CD1c-positive myeloid dendritic cell (primary cell): ENCODE data around the gene ARHGAP15.

Source experiments
- DNase-seq: peaks from one replicate; pipeline ENCODE4 v3.0.0-alpha.2; 2016; ENCODE audit errors: extremely low spot score

ARHGAP15 gene

DNA sequence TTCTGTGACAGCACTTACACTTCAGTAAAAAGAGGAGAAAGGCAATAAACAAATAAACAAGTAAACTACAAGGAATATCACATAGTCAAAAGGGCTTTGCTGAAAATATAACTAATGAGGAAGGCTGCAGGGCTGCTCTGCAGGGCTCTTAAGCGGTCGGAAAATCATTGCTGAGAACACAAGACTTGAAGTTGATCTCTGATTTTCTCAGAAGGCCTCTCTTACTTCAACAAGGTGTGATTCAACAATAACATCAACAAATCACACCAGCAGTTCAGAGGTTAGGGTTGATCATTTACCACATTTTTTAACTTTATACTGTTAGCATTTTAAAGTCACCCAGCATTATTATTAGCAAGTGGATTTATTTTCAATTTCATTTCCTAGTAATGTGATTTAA lies 215.6 kb downstream of the ARHGAP15 start:
- no peak for DNase-seq

DNA sequence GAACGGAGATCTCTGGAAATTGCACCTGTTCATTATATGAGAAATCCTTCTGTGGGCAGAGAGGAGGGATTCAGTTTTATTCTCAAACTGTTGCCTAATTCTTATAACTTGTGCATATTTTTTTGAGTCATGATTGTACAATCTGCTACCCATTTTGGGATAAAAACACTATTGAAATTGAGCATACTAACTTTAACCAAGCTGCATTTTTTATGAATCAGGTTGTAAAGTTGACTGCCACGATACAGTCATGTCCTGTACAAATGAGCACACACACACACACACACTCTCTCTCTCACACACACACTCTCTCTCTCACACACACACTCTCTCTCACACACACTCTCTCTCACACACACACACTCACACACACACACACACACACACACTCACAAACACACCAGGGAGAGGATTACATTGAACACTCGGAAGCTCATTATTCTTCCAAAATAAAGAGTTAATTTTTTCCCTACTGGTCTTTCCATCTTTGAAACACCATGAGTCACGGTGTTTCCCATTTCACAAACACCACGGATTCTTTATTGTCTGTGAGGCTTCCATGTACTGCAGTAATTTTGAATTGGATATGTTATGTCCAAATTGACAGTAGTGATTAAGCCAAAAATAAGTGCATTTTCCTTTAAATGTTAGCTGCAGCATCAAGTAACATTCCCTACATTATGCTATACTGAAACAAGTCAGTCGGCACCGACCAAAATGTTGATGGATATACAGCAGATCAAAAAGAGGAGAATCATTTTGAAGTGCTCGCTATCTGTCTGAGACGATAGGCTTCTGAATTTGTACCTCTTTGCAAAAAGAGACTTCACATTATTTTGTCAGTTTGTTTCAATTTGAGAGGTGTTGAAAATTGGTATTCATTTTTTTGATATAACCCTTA lies 216.9 kb downstream of the ARHGAP15 start:
- no peak for DNase-seq

DNA sequence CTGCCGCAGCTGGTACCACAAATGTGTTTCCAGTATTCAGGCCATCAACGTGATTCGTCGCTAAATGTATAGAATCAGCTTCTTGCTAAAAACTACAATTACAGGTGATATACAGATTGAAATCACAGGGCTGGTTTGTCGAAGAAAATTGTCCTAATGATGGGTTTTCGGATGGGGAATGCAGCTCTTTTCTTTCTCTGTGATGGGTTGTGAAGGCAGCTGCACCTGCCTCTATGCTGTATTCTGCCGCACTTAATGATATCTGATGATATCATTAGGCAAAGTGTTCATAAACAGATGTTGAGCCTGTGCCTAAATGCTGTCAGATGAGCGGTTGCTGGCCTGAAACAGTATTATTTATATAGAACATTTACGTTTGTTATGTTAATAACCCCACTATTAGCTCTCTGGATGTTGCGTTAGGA lies 218.1 kb downstream of the ARHGAP15 start:
- no peak for DNase-seq

DNA sequence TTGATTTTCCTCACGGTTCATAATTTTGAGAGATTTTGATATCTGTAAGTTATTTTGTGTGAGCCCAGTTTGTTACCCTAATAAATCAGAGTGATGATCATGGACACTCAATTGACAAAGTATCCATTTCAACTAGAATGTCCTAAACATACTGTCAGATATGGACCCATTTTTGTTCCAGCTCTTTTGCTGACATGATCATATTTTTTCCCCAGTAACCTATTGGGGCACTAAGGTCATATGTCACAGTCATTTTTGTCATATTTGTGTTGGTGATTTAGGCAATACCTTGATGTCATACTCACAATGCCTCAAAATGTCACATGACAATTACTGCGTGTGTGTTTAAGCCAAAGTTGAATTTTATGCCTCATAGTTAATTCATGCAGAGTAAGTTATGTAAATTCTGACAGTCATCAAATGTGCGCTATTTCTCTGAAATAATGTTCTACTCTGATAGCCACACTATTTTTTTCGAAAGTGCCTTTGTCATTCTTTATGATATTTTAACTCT lies 218.7 kb downstream of the ARHGAP15 start:
- no peak for DNase-seq

DNA sequence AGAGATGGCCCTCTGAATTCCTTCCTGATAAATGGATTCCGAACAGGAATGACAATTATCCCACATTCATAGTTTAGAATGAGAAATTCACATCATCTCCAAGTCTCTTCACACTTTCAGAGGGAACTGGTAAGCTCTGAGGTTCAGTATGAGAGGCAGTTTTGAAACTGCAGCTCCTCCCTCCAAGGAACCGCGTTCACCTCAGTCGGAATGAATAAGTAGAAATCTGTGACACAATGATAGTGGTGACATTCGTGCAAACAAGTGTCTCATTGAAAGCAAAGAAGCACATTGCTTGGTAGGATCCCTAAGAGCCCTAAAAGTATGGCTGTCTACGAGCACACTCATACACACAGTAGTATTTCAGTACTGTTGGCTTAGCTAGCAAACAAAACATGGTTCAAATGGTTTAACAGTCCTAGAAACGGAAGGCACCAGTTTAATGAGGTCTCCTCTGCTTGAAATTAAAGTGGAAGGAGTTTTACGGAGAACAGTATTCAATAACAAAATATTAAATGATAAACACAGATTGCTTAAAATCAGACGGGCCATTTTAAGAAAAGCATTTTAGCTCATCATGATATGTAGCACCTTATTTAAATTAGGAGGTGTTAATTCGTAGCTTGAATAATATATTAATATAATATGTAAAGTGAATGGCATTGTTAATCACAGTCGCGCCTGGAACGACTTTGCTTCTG lies 225.0 kb downstream of the ARHGAP15 start:
- no peak for DNase-seq

DNA sequence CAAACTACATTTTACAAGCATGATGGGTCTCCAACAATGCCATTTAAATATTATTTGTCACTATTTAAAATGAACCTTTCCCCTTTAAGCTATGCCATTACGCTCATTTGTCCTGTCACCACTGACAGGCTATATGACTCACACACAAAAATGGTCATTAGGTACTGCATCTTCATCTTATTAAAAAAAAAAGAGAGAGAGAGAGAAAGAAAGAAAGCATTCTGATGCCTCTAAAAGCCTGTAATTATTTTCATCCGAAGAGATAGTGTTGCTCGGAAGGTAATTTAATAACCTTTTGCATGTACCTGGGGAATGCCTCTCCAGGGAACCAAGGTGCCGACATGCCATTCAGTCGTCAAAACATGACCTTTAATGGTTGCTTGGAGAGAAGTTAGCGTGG lies 226.7 kb downstream of the ARHGAP15 start:
- no peak for DNase-seq

DNA sequence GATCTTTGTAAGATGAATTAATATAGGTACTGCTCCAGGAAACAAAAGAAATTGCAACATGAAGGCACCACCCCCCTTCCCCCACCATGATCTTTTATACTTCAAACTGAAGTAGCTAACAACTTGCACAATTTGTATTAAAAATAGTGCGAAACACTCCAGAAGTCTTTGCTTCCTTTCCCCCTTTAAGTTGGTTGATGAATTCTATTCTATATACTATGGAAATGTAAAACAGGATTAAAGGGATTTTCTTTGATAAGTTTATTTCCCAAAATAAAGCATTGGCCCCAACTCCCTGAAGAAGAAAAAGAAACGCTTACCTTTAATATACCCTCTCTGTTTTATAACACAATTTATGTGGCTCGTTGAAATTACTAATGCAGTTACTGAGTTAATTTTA lies 227.1 kb downstream of the ARHGAP15 start:
- no peak for DNase-seq

DNA sequence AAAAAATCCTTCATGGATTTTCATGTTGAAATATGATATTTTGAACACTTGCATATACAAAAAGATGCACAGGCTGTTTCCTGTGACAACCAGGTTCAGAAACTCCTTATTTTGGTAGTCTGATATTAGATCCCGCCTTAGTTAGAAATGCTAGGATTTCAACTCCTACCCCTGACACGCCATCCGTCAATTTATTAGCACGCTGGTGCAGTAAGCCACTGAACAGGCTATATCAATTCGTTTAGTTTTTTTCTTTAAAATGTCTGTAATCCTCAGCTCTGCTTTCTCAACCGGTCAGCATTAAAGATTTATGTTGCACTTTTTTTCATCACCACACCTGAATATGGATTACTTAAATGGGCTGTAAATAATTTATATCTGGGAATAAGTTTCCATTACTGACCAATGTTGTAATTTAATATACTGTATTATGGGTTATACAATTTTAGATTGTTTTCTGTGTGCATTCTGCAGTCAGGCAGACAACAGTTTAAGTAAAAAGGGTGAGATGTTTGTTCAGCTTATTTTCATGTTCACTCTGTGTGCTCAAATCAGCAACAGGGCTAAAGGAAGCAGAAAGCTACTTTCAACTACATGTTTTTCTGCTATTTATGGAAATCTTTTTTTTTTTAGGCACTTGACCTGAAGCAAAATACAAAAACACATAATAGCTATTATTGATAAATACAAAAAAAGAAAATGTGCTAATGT lies 227.7 kb downstream of the ARHGAP15 start:
- no peak for DNase-seq

DNA sequence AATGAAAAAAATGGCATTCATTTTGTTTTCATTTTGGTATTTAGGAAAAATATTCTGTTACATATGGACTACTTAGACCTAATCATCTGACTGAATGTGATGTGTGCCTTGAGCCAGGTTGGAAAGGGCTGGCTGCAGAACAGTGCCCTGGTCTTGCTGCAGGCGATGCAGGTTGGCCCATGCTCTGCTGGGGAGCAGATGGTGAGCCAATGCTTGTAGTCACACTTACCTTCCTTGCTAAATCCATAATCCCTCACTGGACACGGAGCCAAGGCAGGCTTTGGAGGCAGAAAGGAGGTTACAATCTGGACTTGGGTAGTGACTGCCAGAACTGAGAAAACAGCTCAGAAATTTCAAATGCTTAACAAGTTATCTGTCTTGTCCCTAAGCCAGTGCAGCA lies 228.7 kb downstream of the ARHGAP15 start:
- no peak for DNase-seq

DNA sequence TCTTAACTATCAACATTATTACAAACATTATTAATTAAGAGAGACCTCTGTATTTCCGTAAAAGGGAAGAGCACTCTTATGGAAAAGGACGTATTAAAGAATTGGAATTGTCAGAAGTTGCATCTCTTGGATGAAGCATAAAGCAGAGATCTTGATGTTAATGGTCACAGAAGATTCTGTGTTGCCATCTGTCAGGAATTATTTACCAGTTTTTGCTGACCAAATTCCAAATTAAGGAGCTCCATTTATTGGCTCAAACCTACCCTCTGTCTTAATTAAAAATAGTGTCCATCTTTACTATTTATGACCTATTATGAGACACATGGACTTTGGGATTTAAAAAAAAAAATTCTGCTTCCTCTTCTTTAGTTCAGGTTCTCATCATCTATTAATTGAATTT lies 232.1 kb downstream of the ARHGAP15 start:
- DNase-seq, result no peak

DNA sequence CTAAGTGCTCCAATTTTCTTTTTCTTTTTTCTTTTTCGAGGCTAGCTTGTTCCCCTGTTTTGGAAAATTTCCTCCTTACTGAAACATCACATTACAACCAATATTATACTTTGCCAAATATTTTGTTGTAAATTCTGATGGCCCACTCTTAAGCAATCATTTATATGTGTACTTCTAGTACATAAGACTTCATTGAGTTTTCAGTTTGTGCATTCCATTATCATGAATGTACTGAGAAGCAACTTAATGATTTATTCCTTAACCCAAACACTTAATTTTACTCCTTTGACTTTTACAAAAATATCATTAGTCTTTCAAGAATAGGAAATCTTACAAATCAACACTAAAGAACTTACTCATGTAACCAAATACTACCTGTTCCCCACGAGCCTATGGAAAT lies 242.4 kb downstream of the ARHGAP15 start:
- no peak for DNase-seq

DNA sequence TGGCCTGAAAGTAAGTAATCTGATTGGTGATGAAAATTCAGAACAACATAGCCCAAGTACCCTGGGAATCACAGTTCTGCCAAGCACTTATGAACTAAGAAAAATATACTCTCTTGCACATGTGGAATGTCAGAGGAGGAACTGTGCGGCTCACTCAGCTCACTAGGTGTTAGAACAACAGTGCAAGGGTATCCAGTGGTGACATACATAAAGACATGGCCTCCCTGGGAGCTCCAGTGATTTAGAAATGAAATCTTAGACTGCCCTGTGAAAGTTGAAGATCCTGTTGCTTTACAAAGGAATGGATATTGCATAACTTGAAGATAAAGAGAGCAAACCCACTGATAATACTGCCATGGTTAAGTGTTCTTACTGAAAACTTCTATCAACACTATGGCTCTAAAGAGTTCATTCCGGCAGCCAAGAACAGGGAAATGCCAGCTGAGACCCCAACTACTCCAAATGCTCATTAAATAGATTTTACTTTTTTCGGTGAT lies 246.2 kb downstream of the ARHGAP15 start:
- DNase-seq, result no peak

DNA sequence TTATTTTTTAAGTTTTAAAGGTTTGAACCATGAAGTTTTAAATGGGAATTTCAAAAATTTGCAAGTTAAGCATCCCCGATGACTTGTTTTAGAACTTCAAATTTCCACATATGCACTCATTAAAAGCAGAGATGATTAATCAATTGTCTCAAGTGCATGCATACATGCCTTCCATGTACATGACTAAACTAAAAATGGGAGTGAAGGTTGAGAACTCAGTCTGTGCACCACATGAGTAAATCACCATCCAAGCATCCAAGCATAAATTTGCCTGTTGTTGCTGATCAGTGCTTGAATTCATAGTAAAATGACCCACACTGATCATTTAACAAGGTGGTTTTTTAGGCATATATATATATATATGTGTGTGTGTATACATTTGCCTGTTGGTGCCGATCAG lies 249.8 kb downstream of the ARHGAP15 start:
- DNase-seq, result no peak

DNA sequence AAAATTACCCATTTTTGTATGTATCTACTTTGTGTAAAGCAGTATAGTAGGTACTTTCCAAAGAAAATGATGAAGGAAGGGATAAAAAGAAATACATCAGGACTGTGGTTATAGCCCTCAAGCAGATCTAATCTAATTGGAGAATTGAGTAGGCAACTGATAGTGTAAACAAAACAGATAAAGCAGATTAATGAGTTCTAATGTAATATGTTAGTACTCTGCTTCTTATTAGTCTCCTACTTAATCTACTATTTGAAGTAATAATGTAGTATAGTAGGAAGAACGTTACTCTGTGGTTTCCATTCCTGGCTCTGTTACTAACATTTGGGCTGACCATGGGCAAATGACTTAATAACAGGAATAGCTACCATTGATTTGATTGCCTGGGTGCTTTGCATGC lies 250.7 kb downstream of the ARHGAP15 start:
- no peak for DNase-seq

DNA sequence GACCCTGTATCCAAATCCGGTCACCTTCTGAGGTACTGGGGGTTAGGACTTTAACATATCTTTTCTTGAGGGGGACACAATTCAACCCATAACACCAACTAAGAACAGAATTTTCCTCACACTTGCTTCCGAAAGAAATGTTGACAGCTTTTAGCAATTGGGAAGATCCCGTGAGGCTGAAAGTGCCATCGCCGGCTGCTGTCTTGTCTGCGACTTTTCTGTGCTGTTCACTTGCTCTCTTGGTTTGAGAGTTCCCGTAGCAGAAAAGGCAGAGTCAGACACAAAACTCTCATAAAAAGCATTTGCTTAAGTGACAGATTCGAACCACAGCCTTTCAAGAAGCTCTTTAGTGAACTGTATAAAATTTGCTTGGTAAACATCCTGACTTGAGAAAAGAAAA lies 253.4 kb downstream of the ARHGAP15 start:
- no peak for DNase-seq

DNA sequence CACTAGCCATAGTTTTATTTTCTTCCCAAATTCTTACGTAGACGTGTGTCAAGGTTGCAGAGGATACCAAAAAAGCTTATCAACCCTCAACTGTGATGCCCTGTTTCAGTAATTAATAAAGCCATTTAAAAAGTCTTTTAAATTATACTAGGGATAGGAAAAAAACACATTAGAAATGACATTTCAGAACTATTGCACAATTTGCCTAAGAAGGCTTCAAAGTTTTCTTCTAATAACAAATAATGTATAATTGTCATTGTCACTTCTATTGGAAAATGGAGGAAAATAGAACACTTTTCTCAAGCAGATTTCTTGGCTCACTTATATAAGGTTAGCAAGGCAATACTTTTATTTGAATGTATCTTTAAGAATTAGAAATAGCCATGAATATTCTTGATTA lies 253.8 kb downstream of the ARHGAP15 start:
- DNase-seq, result no peak

DNA sequence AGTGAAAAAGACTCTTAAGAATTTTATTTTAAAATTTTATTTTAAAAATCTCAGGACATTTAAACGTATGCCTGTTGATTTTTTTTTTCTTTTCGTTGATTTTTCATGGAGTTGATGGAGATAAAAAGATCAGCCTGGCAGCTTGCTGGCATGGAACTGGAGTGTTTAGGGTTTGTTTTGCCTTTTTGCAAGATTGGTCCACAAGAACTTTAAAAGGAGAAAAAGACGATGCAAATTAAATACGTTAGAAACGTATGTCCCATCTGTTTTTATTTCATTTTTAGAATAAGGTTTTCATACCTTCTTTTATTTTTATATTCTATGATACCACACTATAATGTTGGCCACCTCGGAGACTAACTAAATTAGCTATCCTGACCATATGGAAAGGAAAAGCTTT lies 254.9 kb downstream of the ARHGAP15 start:
- DNase-seq, result no peak

DNA sequence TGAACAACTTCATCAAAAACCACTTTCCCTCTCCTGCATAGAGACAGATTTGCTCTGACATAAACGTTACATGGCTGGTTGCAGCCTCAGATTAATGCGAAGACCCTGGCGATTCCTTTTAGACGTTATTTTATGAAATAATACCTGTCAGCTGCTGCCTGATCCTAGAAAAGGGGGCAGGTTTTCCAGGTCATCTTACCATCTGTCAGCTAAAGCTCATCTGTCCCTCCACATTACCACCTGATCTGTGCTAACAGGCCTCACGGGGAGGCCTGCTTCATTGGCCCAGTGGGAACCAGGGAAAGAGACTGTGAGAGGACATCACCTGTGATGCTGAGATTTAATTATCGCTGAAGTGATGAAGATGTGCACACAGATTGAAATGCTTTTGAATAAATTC lies 261.0 kb downstream of the ARHGAP15 start:
- no peak for DNase-seq

DNA sequence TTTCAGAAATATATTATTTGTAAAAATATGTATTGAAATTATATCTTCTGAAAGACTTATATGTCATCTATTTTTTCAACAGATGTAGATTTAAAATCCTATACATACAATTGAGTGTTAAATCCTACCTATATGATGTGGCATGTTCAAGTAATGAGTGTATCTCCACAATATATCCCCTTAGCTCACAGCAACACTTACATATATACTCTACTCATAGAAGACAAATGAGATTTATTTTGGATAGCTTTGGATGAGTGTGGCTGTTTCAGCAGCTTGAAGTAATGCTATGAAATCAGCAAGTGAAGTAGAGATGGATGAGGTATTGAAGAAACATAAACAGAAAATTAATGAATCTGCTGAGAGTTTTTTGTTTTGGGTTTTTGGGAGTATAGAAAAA lies 263.1 kb downstream of the ARHGAP15 start:
- DNase-seq, result no peak

DNA sequence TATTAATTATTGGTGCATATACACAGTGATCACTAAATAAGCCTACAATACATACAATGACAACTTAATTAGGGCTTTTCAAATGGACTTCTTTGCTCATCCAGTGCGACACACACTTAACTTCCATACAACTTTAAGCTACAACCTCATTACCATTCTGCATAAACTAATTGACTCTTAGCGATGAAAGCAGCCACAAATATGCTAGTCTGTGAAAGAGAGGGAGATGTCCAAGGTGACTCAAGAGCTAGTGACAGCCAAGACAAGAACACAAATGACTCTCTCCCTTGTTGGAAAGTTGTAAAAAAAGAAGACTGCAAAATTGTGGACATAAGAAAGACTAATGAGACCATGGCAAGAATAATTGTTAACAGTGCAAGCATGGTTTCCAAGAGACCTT lies 264.8 kb downstream of the ARHGAP15 start:
- DNase-seq, result no peak

DNA sequence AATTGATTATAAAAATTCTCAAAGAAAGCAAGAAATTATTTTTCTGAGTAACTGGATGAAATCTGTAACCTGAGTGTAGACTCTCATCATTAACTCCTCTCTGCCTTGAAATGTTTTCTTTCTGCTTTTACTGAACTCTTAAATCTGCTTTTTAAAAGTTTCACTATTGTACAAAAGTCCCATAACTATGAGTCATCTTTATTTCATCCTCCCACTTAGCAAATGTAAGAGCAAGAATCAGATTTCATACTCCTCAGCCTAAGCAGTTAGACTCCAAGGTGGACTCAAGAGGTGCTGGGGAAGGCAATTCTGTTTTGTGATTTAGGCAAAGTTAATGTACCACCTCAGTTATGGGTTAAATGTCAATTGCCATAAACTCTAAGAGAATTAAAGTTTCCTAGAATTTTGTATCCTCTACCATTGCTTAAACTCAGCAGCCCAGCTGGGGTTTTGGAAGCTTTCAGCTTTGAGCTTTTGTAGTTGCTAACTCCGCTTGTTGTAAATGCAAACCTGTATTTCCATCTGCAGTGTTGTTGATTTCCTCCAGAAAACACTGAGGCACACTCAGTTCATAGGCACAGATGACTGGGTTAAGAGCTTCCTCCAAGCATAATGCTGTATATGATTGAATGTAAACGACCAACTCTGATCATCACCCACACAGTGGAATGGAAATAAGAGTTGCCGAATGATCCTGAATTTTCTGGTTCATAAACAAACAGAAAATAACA lies 268.8 kb downstream of the ARHGAP15 start:
- DNase-seq, result peak; percentile 7

DNA sequence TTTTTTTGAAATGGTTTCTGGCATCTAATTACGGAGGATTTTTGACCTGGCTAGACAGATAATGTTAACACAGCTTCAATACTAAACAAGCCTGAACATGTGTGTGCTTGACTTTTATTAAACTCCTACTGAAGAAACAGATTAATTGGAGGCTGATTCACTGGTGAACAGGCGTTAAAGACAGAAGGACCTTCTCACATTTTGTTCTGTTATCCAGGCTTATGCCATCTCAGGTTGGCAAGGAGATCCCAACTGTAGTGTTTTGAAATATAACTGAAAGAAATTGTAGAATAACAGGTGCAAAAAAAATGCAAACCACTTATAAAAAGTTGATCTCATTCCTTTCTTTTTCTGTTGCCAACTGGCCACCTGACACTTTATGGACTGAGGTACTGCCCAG lies 269.6 kb downstream of the ARHGAP15 start:
- DNase-seq, result no peak
